Hindlimb muscle (tissue), 1 donor: ENCODE results near the gene BAZ1B. TPM values are rescaled to one million over a fixed set of nuclear protein-coding genes. Genes with fewer than 3 reads are reported as not detected.
"Not testable (repeated sequence)": the region's sequence is repeated elsewhere in the genome, so short reads cannot be mapped to it uniquely, and the experiment has no call there.

Experiments used
- DNase-seq: peaks from one replicate; pipeline ENCODE4 v3.0.0-alpha.2; 2013
- polyA plus RNA-seq: library from polyadenylated mRNA; unstranded; fragments of 120-200 nt; gene quantifications from one replicate; pipeline ENCODE4 v1.2.1, GENCODE V29; 2013; ENCODE audit not compliant: insufficient read length

The BAZ1B gene
- polyA plus RNA-seq, 1 donor: 53.0 TPM

DNA sequence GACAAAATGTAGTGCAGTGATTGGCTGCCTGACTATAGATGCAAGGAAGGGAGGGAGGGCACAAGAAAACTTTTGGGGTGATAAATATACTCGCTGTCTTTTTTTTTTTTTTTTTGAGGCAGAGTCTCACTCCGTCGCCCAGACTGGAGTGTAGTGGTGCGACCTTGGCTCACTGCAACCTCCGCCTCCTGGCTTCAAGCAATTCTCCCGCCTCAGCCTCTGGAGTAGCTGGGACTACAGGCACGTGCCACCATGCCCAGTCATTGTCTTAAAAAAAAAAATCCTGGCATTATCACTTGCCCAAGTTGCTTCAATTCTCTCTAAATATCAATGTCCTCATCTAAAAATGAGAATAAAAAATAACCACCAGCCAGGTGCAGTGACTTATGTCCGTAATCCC, 96.1 kb downstream of the BAZ1B start:
- DNase-seq: no peak

DNA sequence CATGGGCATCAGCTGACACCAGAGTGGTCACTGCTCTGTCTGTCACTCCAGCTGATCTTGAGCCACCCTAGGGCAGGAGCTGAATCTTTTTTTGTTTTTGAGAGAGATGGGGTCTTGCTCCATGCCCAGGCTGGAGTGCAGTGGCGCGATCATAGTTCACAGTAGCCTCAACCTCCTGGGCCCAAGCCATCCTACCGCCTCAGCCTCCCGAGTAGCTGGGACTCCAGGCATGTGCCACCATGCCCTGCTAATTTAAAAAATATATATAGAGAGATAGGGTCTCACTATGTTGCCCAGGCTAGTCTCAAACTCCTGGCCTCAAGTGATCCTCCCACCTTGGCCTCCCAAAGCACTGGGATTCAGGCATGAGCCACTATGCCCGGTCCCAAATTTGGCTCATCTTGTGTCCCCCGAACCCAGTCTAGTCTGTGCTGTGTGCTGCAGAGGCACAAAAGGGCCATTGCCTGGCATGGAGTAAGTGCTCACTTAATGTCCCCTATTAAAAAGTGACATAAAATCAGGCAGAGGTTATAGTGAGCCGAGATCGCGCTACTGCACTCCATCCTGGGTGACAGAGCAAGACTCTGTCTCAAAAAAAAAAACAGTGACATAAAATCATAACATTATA, 96.6 kb downstream of the BAZ1B start:
- DNase-seq: no peak

DNA sequence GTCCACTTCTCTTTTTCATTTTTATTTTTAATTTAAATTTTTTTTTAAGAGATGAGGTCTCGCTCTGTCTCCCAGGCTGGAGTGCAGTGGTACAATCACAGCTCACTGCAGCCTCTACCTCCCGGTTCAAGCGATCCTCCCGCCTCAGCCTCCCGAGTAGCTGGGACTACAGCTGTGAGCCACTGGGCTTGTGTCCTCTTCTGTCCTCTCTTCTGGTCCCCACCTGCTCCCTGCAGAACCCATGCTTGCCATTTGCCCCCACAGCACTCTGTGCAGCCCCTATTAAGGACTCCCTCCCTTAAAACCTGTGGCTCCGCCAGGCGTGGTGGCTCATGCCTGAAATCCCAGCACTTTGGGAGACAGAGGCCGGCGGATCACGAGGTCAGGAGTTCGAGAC, 97.6 kb downstream of the BAZ1B start:
- no peak for DNase-seq

DNA sequence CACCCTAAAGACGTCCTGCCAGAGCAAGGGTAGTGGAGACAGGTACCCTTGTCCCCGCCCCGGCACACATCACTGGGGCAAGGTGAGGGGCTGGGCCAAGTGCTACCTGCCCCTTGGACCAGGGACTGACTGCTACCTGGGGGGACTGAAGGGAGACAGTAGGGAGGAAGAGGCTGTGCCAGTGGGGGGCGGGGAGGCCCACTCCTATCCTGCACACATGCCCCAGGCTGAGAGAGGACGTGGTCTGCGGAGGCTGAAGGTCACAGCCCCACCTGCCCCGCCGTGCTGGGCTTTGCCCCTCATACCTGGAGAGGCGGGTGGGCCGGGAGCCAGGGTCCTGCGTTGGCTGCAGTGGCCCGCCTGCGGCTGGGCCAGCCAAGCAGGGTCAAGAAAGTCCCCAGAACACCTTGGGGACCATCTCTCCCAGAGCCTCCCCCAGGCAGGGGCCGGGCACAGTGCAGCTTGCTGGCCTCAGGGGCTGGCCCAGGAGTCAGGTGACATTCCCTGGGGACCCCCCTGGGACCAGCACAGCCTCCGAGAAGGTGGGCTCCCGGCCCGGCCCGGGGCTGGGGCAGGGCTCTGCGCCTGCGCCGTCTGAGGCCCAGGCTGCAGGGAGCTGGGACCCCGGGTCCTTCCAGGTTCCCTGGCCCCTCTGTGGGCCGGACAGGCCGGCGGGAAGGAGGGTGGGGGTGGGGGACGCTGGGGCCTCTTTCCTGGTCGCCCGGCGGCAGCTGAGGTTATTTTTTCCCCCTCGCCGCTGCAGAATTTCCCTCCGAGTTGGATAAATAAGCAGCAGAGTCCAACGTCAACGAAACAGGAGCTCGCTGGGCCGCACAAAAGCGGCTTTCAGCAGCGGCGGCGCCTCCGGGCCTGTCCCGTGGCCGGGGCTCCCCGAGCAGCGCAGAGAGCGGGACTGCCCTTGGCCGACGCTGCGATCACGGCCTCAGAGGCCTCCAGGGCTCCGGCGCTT, 98.3 kb downstream of the BAZ1B start:
- peak; percentile 72 for DNase-seq

DNA sequence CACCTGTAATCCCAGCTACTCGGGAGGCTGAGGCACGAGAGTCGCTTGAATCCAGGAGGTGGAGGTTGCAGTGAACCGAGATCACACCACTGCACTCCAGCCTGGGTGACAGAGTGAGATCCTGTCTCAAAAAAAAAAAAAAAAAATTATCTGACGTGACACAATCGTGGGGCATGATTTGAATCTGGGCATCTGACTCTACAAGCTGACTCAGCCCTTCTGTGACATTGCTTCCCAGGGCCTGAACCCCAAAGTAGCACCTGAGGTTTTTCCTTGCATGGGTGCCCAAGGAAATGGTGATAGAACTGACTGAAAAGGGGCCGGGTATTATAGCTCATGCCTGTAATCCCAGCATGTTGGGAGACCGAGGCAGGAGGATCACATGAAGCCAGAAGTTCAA, 101.5 kb downstream of the BAZ1B start:
- not testable (repeated sequence) for DNase-seq

DNA sequence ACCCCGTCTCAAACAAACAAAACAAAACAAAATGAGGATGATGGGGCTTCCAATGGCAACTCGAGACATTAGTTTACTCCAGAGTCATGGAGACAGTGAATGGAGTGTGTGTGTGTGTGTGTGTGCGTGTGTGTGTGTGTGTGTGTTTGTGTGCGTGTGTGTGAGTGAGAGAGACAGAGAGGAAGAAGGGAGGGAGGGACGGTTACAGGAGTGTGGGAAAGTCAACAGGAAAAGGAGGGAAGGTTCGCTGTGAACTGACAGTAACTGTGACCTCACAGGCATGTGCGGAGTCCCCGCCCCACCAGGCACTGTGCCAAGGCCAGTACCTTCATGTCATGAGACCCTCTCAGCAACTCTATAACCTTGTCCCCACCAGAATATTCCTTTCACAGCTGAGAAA, 102.1 kb downstream of the BAZ1B start:
- DNase-seq: not testable (repeated sequence)

DNA sequence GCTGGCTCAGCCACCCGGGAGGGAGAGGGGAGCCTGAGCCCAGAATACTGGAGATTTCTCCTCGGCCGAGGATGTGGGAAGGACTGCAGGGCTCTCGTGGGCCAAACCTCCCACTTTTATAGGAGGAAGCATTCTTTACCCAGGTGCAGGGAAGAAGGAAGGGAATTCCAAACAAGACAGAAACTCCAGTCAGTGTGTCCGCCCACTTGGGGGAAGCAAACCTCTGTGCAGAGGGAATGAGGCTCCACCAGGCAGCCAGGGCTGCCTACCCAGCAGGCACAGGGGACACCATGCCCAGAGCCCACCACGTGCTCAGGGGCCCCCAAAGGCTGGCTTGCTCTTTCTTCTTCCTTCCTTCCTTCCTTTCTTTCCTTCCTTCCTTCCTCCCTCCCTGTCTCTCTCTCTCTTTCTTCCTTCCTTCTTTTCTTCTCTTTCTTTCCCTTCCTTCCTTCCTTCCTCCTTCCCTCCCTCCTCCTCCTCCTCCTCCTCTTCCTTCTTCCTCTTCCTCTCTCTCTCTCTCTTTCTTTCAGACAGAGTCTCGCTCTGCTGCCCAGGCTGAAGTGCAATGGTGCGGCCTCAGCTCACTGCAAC, 103.9 kb downstream of the BAZ1B start:
- DNase-seq: no peak

DNA sequence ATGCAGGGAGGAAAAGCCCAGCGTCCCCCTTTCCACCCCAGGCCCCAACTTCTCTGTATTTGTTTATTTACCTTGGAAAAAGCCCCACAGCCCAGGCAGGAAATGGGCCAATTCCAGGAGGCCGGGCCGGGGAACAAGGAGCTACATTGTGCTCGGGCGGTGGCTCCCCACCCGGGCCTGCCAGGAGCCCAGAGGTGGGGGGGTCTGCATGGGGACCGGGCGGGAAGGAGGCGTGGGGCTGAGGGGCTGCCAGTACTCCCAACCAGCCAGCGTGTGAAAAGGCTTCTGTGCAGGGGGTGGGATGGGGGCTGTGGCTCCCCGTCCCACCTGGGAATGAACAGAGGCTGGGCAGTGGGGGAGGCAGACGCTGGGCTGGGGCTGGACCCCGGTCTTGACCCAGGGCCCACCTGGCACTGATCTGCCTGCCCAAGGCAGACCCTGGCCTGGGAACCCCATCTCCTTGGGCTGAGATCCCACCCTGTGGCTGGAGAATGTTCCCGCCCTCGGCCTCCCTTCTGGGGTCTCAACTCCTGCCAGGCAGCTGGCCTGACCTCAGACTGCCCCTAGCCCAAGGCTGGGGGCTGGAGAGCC, 111.5 kb downstream of the BAZ1B start:
- DNase-seq: not testable (repeated sequence)

DNA sequence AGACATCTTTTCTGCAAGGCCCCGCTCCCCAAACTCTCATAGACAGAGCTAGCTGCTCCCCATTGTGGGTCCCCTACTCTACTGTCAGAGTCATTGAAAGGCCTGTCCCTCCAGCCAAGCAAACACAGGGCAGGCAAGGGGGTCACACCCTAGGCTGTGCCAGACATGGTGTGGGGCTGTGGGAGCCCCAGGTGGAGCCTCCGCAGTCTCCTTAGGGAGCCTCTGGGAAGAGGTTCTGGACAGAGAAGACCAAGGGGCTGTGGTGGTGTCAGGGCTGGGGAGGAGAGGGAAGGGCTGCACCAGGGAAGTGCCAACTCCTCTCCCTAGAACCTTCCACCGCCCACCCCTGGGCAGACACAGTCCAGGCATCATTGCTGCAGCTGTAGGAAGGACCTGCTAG, 117.2 kb downstream of the BAZ1B start:
- DNase-seq: not testable (repeated sequence)

DNA sequence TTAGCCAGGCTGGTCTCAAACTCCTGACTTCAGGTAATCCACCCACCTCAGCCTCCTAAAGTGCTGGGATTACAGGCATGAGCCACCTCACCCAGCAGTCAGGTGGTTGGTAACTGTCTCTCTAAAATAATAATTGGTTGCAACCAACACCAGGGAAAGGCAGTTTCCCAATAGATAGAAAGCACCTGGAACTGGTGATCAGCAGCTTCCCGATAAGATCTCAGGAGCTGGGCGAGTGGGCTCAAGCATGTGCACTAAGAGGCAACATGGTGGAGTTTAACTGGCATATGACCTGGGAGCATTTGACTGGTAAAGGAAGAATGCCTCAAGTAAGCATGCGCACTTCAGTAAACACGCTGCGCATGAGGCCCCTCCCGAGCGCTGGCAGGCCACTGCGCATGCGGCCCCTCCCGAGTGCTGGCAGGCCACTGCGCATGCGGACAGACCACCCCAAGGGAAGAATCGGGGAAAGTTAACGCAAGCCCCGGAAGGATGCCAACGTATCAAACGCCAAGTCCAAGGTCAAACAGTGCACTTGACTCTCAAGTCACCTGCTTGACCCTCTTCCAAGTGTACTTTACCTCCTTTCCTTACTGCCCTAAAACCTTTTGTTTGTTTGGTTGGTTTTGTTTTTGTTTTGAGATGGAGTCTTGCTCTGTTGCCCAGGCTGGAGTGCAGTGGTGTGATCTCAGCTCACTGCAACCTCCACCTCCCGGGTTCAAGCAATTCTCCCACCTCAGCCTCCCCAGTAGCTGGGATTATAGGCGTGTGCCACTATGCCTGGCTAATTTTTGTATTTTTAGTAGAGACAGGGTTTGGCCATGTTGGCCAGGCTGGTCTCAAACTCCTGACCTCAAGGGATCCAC, 122.7 kb downstream of the BAZ1B start:
- peak; percentile 80 for DNase-seq

DNA sequence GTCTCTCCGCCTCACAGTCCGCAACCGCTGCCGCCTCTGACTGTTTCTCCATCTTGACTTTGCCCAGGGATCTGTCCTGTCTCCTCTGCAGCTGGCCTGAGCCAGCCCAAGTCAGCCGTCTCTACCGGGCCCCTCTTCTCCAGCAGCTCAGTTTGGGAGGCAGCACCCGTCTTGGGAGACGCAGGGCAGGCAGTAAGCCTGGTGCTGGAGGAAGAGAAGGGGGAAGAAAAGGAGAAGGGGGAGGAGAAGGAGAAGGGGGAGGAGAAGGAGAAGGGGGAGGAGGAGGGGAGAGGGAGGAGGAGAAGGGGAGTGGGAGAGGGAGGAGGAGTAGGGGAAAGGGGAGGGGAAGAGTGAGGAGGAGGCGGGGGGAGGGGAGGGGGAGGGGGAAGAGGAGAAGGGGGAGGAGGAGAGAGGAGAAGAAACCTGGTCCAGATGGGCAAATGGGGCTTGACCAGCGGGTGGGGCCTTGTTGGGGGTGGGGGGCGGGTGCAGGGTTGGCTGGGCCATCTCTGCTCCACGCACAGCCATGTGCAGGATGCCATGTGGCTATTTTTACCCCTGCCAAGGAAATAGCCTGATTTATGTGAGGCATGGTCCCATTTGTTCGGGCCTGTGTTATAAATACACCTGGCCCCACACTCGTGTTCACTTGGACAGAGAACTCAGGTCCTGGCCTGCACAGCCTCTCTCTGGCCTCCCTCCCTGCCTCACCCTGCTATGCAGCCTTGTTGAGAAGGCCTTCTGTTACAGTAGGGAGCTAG, 124.4 kb downstream of the BAZ1B start:
- DNase-seq: peak; percentile 70

DNA sequence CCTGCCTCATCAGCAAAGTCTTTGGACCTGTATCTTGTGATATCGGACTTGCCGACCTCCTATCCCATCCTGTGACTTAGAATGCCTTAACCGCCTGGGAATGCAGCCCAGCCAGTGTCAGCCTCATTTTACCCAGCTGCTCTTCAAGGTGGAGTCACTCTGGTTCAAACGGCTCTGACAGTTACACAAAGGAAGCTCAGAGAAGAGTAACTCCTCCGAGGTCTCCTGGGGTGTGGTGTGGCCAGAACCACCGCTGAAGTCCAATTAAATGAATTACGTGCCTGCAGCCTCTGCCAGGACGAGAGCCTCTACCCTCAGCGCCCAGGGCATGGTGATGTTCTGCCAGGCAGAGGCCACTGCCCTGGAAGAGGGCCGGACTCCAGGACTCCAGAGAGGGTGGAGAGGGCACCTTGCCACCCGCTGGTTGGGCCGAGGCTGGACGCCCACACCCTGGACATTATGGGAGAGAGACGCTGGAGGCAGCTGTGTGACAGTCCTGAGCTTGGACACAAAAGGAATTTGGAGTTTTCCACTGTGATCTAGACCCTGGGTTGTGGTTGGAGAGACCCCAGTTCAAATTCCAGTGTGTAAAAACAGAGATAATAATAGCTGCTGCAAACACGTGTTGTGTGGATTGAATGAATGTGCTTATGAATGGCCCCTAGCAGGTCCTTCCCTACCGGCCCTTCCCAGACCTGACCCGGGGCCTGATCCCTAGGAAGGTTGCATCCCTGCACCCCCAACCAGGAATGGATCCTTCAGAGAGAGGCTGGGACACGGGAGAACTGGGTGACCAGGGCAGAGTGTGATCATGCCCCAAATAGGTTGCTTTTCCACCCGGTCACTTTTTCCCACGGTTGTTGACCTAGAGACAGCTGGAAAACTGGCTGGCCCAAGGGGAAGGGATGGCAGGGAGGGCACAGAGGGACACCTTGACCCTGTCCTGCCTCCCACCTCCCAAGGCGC, 126.3 kb downstream of the BAZ1B start:
- no peak for DNase-seq

DNA sequence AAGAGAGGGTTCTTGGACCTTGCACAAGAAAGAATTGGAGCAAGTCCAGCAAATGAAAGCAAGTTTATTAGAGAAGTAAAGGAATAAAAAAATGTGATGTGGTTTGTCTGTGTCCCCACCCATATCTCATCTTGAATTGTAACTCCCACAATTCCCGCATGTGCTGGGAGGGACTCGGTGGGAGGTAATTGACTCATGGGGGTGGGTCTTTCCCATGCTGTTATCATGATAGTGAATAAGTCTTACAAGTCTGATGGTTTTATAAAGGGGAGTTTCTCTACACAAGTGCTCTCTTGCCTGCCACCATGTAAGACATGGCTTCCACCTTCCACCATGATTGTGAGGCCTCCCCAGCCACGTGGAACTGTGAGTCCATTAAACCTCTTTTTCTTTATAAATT, 127.7 kb downstream of the BAZ1B start:
- no peak for DNase-seq

DNA sequence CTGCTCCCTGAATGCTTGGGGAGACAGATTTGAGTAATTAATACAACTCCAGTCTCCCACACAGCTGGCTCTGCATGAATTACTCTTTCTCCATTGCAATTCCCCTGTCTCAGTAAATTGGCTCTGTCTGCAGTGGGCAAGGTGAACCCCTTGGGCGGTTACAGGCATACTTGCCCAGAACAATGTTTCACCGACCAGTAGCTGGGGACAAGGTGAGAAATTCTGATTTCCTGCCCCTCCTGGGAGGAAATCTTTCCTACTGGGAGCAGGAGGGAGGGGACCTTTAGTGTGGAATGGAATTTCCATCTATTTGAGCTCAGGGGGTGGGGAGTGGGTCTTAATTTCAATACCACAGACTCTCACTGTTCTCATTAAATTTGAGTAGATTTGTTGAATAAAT, 130.7 kb downstream of the BAZ1B start:
- no peak for DNase-seq

Other genes with a start within 250 kb of the BAZ1B start
- 24.1 TPM for gene NSUN5, start 213.5 kb downstream of the BAZ1B start, polyA plus RNA-seq
- gene TRIM50, start 194.2 kb downstream of the BAZ1B start, polyA plus RNA-seq: 0.57 TPM
- gene FKBP6, start 194.1 kb downstream of the BAZ1B start, polyA plus RNA-seq: 0.12 TPM
- gene FZD9, start 88.5 kb downstream of the BAZ1B start, polyA plus RNA-seq: 27.1 TPM
- gene BCL7B, start 35.4 kb upstream of the BAZ1B start, polyA plus RNA-seq: 37.7 TPM
- 23.6 TPM for gene TBL2, start 56.3 kb upstream of the BAZ1B start, polyA plus RNA-seq
- 1.7 TPM for gene MLXIPL, start 102.2 kb upstream of the BAZ1B start, polyA plus RNA-seq
- gene VPS37D, start 145.5 kb upstream of the BAZ1B start, polyA plus RNA-seq: 3.1 TPM
- 7.8 TPM for gene DNAJC30, start 161.2 kb upstream of the BAZ1B start, polyA plus RNA-seq
- 79.8 TPM for gene BUD23, start 161.3 kb upstream of the BAZ1B start, polyA plus RNA-seq
- 18.2 TPM for gene STX1A, start 197.4 kb upstream of the BAZ1B start, polyA plus RNA-seq
- 12.4 TPM for gene ABHD11, start 216.5 kb upstream of the BAZ1B start, polyA plus RNA-seq
- 0.40 TPM for gene CLDN3, start 248.0 kb upstream of the BAZ1B start, polyA plus RNA-seq